ENCODE results near the gene AIM2.

Gene AIM2

DNA sequence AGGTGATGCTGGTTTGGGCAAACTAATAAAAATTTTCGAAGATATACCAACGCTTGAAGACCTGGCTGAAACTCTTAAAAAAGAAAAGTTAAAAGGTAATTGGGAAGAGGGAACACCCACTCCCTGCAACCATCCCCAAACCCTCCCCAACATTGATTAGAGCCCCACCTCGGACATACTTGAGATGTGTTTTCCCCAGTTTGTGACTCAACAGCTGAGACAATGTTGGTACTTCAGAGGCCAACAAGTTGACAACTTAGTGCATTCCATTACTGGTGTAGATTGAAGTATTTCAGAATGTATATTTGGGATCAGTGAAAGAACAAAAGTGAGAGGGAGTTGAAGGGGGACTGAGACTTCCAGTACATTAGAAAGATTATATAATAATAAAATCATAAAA lies 61.7 kb downstream of the AIM2 start:
- Histone ChIP-seq H3K9me3 (ENCODE audit: low read length) (no peaks in the 10 kb centered on the region), H3F3A (ENCODE audit: insufficient read depth, low read length) (no peaks in the 10 kb centered on the region), H3K4me1 (ENCODE audit: insufficient read depth, low read length, severe bottlenecking) (peaks cover 42% of the 10 kb centered on the region), H3K9me2 (ENCODE audit: low read depth, low read length) (no peaks in the 10 kb centered on the region), H3K27me3 (ENCODE audit: insufficient read depth, low read length) (no peaks in the 10 kb centered on the region), H2AFZ (ENCODE audit: low read length) (no peak overlapping the region), H3K36me3 (ENCODE audit: insufficient read depth, low read length) (peaks cover 70% of the 10 kb centered on the region), H3K27ac (ENCODE audit: low read depth, low read length, poor library complexity, severe bottlenecking) (peak overlapping the region; percentile 63), H3K9ac (ENCODE audit: low read length) (no peak overlapping the region), H4K20me1 (ENCODE audit: insufficient read depth, low read length) (no peaks in the 10 kb centered on the region), H3K4me3 (ENCODE audit: low read depth, low read length, poor library complexity, severe bottlenecking) (no peak overlapping the region), H3K4me2 (ENCODE audit: low read length) (no peak overlapping the region), H3K79me2 (ENCODE audit: insufficient read depth, low read length) (peaks cover 41% of the 10 kb centered on the region)
- TF ChIP-seq, protein P1, sequence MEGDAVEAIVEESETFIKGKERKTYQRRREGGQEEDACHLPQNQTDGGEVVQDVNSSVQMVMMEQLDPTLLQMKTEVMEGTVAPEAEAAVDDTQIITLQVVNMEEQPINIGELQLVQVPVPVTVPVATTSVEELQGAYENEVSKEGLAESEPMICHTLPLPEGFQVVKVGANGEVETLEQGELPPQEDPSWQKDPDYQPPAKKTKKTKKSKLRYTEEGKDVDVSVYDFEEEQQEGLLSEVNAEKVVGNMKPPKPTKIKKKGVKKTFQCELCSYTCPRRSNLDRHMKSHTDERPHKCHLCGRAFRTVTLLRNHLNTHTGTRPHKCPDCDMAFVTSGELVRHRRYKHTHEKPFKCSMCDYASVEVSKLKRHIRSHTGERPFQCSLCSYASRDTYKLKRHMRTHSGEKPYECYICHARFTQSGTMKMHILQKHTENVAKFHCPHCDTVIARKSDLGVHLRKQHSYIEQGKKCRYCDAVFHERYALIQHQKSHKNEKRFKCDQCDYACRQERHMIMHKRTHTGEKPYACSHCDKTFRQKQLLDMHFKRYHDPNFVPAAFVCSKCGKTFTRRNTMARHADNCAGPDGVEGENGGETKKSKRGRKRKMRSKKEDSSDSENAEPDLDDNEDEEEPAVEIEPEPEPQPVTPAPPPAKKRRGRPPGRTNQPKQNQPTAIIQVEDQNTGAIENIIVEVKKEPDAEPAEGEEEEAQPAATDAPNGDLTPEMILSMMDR (IDR thresholded peaks at IDR 0.05; ENCODE audit: low read length): no peak
- no peak for TF ChIP-seq EZH2 (IDR thresholded peaks at IDR 0.05; ENCODE audit: borderline replicate concordance, low read length)

DNA sequence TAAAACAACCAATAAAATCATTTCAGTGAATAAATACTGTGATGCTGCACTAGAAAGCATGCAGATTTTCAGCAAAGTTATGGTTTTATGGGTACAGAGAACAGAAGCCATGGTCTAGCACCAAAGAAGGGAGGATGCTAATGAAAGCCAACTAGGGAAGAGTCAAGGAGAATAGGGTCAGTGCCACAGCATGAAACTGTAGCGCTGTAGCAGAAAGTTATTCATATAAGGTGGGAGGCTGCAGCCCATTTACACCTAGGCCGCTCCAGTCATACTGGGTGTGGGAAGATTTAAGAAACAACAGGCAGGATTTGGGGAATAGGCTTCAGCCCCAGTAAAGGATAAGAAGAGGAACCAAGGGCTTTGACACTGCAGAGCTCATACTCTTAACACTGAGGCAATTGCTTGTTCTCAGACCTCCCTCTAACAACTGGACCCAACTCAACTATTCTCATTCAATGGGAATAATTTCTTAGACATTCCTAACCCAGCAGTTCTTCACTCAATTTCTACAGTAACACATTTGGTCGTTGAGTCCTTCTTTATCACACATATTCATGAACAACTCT lies 62.5 kb downstream of the AIM2 start:
- H3F3A ChIP-seq (ENCODE audit: insufficient read depth, low read length): no peaks in the 10 kb centered on the region
- H3K9ac ChIP-seq (ENCODE audit: low read length): no peak overlapping the region
- H3K4me1 ChIP-seq (ENCODE audit: insufficient read depth, low read length, severe bottlenecking): peaks cover 49% of the 10 kb centered on the region
- peak overlapping the region; percentile 91 for H3K4me2 ChIP-seq (ENCODE audit: low read length)
- peaks cover 63% of the 10 kb centered on the region for H3K36me3 ChIP-seq (ENCODE audit: insufficient read depth, low read length)
- TF ChIP-seq, protein P1 (IDR thresholded peaks at IDR 0.05; ENCODE audit: low read length): no peak
- no peak for TF ChIP-seq EZH2 (IDR thresholded peaks at IDR 0.05; ENCODE audit: borderline replicate concordance, low read length)
- H3K27ac ChIP-seq (ENCODE audit: low read depth, low read length, poor library complexity, severe bottlenecking): peak overlapping the region; percentile 86
- no peaks in the 10 kb centered on the region for H3K9me2 ChIP-seq (ENCODE audit: low read depth, low read length)
- peaks cover 42% of the 10 kb centered on the region for H3K79me2 ChIP-seq (ENCODE audit: insufficient read depth, low read length)
- H3K27me3 ChIP-seq (ENCODE audit: insufficient read depth, low read length): no peaks in the 10 kb centered on the region
- no peak overlapping the region for H2AFZ ChIP-seq (ENCODE audit: low read length)
- no peak overlapping the region for H3K4me3 ChIP-seq (ENCODE audit: low read depth, low read length, poor library complexity, severe bottlenecking)
- no peaks in the 10 kb centered on the region for H3K9me3 ChIP-seq (ENCODE audit: low read length)
- no peaks in the 10 kb centered on the region for H4K20me1 ChIP-seq (ENCODE audit: insufficient read depth, low read length)

GRCh38 chr1:159012495-159012894 lies 64.1 kb downstream of the AIM2 start:
- Histone ChIP-seq H3K9me3 (ENCODE audit: low read length) (no peaks in the 10 kb centered on the region), H4K20me1 (ENCODE audit: insufficient read depth, low read length) (no peaks in the 10 kb centered on the region), H3K4me1 (ENCODE audit: insufficient read depth, low read length, severe bottlenecking) (peaks cover 62% of the 10 kb centered on the region), H3K79me2 (ENCODE audit: insufficient read depth, low read length) (peaks cover 42% of the 10 kb centered on the region), H3K27me3 (ENCODE audit: insufficient read depth, low read length) (no peaks in the 10 kb centered on the region), H3K4me3 (ENCODE audit: low read depth, low read length, poor library complexity, severe bottlenecking) (peak overlapping the region; percentile 96), H3K4me2 (ENCODE audit: low read length) (peak overlapping the region; percentile 91), H3K9ac (ENCODE audit: low read length) (peak overlapping the region; percentile 99), H3K36me3 (ENCODE audit: insufficient read depth, low read length) (peaks cover 48% of the 10 kb centered on the region), H3F3A (ENCODE audit: insufficient read depth, low read length) (peaks cover 8% of the 10 kb centered on the region; the same call in 1 of the 2 replicates), H3K9me2 (ENCODE audit: low read depth, low read length) (no peaks in the 10 kb centered on the region), H2AFZ (ENCODE audit: low read length) (no peak overlapping the region), H3K27ac (ENCODE audit: low read depth, low read length, poor library complexity, severe bottlenecking) (peak overlapping the region; percentile 86)
- TF ChIP-seq EZH2 (IDR thresholded peaks at IDR 0.05; ENCODE audit: borderline replicate concordance, low read length): no peak
- TF ChIP-seq, protein P1 (IDR thresholded peaks at IDR 0.05; ENCODE audit: low read length): no peak

All from OCI-LY1 (cell line).